Mesodermal cell (in vitro differentiated cells): Measurements from ENCODE around the gene MS4A15.
"Not testable (repeated sequence)": the region's sequence is repeated elsewhere in the genome, so short reads cannot be mapped to it uniquely, and the experiment has no call there.

Source experiments
- H3K27ac ChIP-seq: 2 replicates; pipeline ENCODE4 v1.7.0; 2013; ENCODE audit warnings: mild to moderate bottlenecking, low read depth, low read length, moderate library complexity; ENCODE audit not compliant: severe bottlenecking
- H3K36me3 ChIP-seq: 2 replicates; pipeline ENCODE4 v1.7.1; 2013; ENCODE audit warnings: mild to moderate bottlenecking, low read length, moderate library complexity; ENCODE audit not compliant: control insufficient read depth, insufficient read depth
- H3K4me1 ChIP-seq: one replicate; pipeline ENCODE4 v1.7.1; 2013; ENCODE audit warnings: mild to moderate bottlenecking, low read length; ENCODE audit not compliant: insufficient read depth, control insufficient read depth, poor library complexity, severe bottlenecking
- H3K4me3 ChIP-seq: 2 replicates; pipeline ENCODE4 v1.7.0; 2013; ENCODE audit warnings: low read length, control low read depth, mild to moderate bottlenecking; ENCODE audit not compliant: insufficient read depth, poor library complexity, severe bottlenecking; ENCODE audit errors: extremely low read depth
- H3K9me3 ChIP-seq: 2 replicates; pipeline ENCODE4 v1.7.1; 2013; ENCODE audit warnings: mild to moderate bottlenecking, low read length, moderate library complexity; ENCODE audit not compliant: control insufficient read depth
- WGBS, 2 experiments: methylation state at CpG; one replicate each; pipeline ENCODE4 v1.1.5; 2013; ENCODE audit warnings: missing lambda C conversion rate in 2 of 2; ENCODE audit not compliant: insufficient coverage in 2 of 2; 5-methylcytosine and 5-hydroxymethylcytosine counted together

MS4A15 gene

GRCh38 chr11:60823745-60824306 is 67.2 kb downstream of the MS4A15 start:
- not testable (repeated sequence) for H3K4me3 ChIP-seq, H3K9me3 ChIP-seq, H3K27ac ChIP-seq, H3K36me3 ChIP-seq, H3K4me1 ChIP-seq
- WGBS, 2 experiments, result 87 to 89% methylated on average over 5 of the region's 5 CpGs

GRCh38 chr11:60825118-60825517 is 68.5 kb downstream of the MS4A15 start:
- no peaks in the 10 kb centered on the region for H3K36me3 ChIP-seq
- no peaks in the 10 kb centered on the region for H3K4me1 ChIP-seq
- H3K27ac ChIP-seq, result no peak overlapping the region
- H3K9me3 ChIP-seq, result no peaks in the 10 kb centered on the region
- WGBS, 2 experiments, result 90 to 91% methylated on average over 5 of the region's 5 CpGs
- no peak overlapping the region for H3K4me3 ChIP-seq

DNA sequence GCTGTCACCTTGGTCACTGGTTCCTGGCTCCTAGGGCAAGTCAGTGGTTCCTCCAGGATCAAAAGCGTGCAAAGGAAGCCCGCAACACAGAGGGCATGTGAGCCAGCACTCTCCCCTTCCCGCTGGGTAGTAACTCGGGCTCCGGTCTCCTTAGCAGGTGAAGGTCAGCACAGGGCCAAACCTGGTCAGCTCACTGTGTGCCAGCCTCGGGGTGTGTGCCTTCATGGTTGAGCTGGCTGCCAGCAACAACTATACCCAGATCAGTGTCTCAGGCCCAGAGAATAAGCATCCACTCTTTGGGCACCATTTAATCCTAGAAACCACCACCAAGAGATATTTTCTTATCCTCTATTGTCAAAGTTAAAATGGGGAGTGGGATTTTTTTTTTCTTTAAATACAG is 69.1 kb downstream of the MS4A15 start:
- no peaks in the 10 kb centered on the region for H3K36me3 ChIP-seq
- no peak overlapping the region for H3K4me3 ChIP-seq
- no peaks in the 10 kb centered on the region for H3K4me1 ChIP-seq
- 81 to 90% methylated on average over 5 to 6 of the region's 6 CpGs for WGBS, 2 experiments
- H3K27ac ChIP-seq, result no peak overlapping the region
- H3K9me3 ChIP-seq, result no peaks in the 10 kb centered on the region
